Hepatocyte (in vitro differentiated cells): ENCODE data around the gene NUMB. TPM values are rescaled to one million over a fixed set of nuclear protein-coding genes. Genes with fewer than 3 reads are reported as not detected.

ENCODE experiments used
- DNase-seq: peaks from one replicate; pipeline ENCODE4 v3.0.0-alpha.2; 2016; ENCODE audit warnings: low spot score
- H2AFZ ChIP-seq: fragments of 200-600 bp; sonication (generic); 2 replicates; pipeline ENCODE4 v1.6.0; 2016; ENCODE audit warnings: antibody characterized with exemption, mild to moderate bottlenecking
- H3K27ac ChIP-seq: fragments of 200-600 bp; sonication (generic); 2 replicates; pipeline ENCODE4 v1.5.1; 2016; ENCODE audit warnings: mild to moderate bottlenecking
- H3K27me3 ChIP-seq: fragments of 200-600 bp; sonication (generic); 2 replicates; pipeline ENCODE4 v1.6.1; 2016
- H3K36me3 ChIP-seq: fragments of 200-600 bp; sonication (generic); replicated peaks from 2 replicates; pipeline ENCODE4 v1.5.1; 2016; ENCODE audit warnings: low read depth; ENCODE audit not compliant: insufficient read depth
- H3K4me1 ChIP-seq: fragments of 200-600 bp; sonication (generic); 2 replicates; pipeline ENCODE4 v1.5.1; 2016; ENCODE audit warnings: mild to moderate bottlenecking, moderate library complexity; ENCODE audit not compliant: insufficient read depth
- H3K4me2 ChIP-seq: fragments of 200-600 bp; sonication (generic); 2 replicates; pipeline ENCODE4 v1.6.0; 2016
- H3K4me3 ChIP-seq: fragments of 200-600 bp; sonication (generic); 2 replicates; pipeline ENCODE4 v1.5.1; 2016; ENCODE audit warnings: mild to moderate bottlenecking
- H3K79me2 ChIP-seq: fragments of 200-600 bp; sonication (generic); 2 replicates; pipeline ENCODE4 v1.6.0; 2017; ENCODE audit warnings: mild to moderate bottlenecking
- H3K9me2 ChIP-seq: fragments of 200-600 bp; sonication (generic); replicated peaks from 2 replicates; pipeline ENCODE4 v1.6.0; 2017; ENCODE audit warnings: mild to moderate bottlenecking; ENCODE audit not compliant: insufficient read depth
- H3K9me3 ChIP-seq: fragments of 200-600 bp; sonication (generic); 2 replicates; pipeline ENCODE4 v1.5.1; 2016; ENCODE audit warnings: low read depth, mild to moderate bottlenecking
- H4K20me1 ChIP-seq: fragments of 200-600 bp; sonication (generic); 2 replicates; pipeline ENCODE4 v1.6.0; 2016; ENCODE audit warnings: mild to moderate bottlenecking; ENCODE audit not compliant: insufficient read depth, poor library complexity, severe bottlenecking
- EZH2 ChIP-seq: fragments of 200-600 bp; sonication (generic); IDR thresholded peaks from 2 replicates; pipeline ENCODE4 v1.6.1; 2016; ENCODE audit warnings: antibody characterized with exemption, mild to moderate bottlenecking, borderline replicate concordance
- EZH2phosphoT487 ChIP-seq: fragments of 200-600 bp; sonication (generic); IDR thresholded peaks from one replicate; pipeline ENCODE4 v1.6.1; 2018; ENCODE audit warnings: antibody characterized with exemption, mild to moderate bottlenecking, low read depth, moderate library complexity; ENCODE audit not compliant: unreplicated experiment, severe bottlenecking
- WGBS: methylation state at CpG from one replicate; pipeline ENCODE4 v1.1.6; 2016; ENCODE audit warnings: low lambda C conversion rate; ENCODE audit errors: missing lambda C conversion rate; 5-methylcytosine and 5-hydroxymethylcytosine counted together
- polyA plus RNA-seq: library from polyadenylated mRNA; unstranded; fragments of >200 nt; fragmentation: Nextera tagmentation; extraction: Ambion mirVana; gene quantifications from 2 replicates; pipeline ENCODE4 v1.2.1, GENCODE V29; 2016
- small RNA-seq: library from RNA; depleted of rRNA; stranded (forward); fragments of <200 nt; gene quantifications from one replicate; pipeline ENCODE3, GENCODE V24; 2014
- total RNA-seq: library from RNA; depleted of rRNA; stranded (reverse); fragments of >200 nt; gene quantifications from 2 replicates; pipeline ENCODE4 v1.2.3, GENCODE V29; 2014
- TF ChIP-seq, protein P1 (sequence below): fragments of 200-600 bp; sonication (generic); IDR thresholded peaks from 2 replicates; pipeline ENCODE4 v1.5.1; 2016; ENCODE audit warnings: antibody characterized with exemption, mild to moderate bottlenecking; ENCODE audit not compliant: poor library complexity

NUMB gene
- total and polyA plus RNA-seq, 2 experiments from 2014 or later, result 35.3 to 45.8 TPM

- Histone ChIP-seq H3K4me3 (no peak overlapping the region), H3K27ac (no peak overlapping the region), H3K9me3 (no peaks in the 10 kb centered on the region), H3K36me3 (no peaks in the 10 kb centered on the region), H3K4me2 (no peak overlapping the region), H3K4me1 (peaks cover 33% of the 10 kb centered on the region), H4K20me1 (no peaks in the 10 kb centered on the region), H3K9me2 (no peaks in the 10 kb centered on the region), H3K79me2 (no peaks in the 10 kb centered on the region), H2AFZ (no peak overlapping the region), H3K27me3 (peaks cover 5% of the 10 kb centered on the region)
- DNase-seq, result no peak
- TF ChIP-seq, protein P1, sequence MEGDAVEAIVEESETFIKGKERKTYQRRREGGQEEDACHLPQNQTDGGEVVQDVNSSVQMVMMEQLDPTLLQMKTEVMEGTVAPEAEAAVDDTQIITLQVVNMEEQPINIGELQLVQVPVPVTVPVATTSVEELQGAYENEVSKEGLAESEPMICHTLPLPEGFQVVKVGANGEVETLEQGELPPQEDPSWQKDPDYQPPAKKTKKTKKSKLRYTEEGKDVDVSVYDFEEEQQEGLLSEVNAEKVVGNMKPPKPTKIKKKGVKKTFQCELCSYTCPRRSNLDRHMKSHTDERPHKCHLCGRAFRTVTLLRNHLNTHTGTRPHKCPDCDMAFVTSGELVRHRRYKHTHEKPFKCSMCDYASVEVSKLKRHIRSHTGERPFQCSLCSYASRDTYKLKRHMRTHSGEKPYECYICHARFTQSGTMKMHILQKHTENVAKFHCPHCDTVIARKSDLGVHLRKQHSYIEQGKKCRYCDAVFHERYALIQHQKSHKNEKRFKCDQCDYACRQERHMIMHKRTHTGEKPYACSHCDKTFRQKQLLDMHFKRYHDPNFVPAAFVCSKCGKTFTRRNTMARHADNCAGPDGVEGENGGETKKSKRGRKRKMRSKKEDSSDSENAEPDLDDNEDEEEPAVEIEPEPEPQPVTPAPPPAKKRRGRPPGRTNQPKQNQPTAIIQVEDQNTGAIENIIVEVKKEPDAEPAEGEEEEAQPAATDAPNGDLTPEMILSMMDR, result no peak
- no peak for TF ChIP-seq EZH2phosphoT487
- TF ChIP-seq EZH2, result no peak
- WGBS, result 94% methylated on average over 6 of the region's 6 CpGs
These were observed 228.3 kb downstream of the NUMB start for GRCh38 chr14:73230051-73230450.

GRCh38 chr14:73227812-73228781 is 230.2 kb downstream of the NUMB start:
- no peaks in the 10 kb centered on the region for H3K36me3 ChIP-seq
- TF ChIP-seq EZH2phosphoT487, result no peak
- TF ChIP-seq, protein P1, result no peak
- H4K20me1 ChIP-seq, result no peaks in the 10 kb centered on the region
- H3K4me3 ChIP-seq, result no peak overlapping the region
- peak; percentile 74 for DNase-seq
- no peaks in the 10 kb centered on the region for H3K79me2 ChIP-seq
- peak overlapping the region; percentile 41 for H3K4me2 ChIP-seq
- H3K9me2 ChIP-seq, result no peaks in the 10 kb centered on the region
- H3K9me3 ChIP-seq, result no peaks in the 10 kb centered on the region
- peaks cover 22% of the 10 kb centered on the region for H3K4me1 ChIP-seq
- no peaks in the 10 kb centered on the region for H3K27me3 ChIP-seq
- H2AFZ ChIP-seq, result no peak overlapping the region
- 46% methylated on average over 25 of the region's 25 CpGs for WGBS
- peak overlapping the region; percentile 63 for H3K27ac ChIP-seq

GRCh38 chr14:73225496-73225895 is 232.8 kb downstream of the NUMB start:
- no peaks in the 10 kb centered on the region for H3K9me2 ChIP-seq
- no peaks in the 10 kb centered on the region for H4K20me1 ChIP-seq
- H3K27me3 ChIP-seq, result no peaks in the 10 kb centered on the region
- H3K4me3 ChIP-seq, result no peak overlapping the region
- TF ChIP-seq EZH2 (no peak), EZH2phosphoT487 (no peak)
- DNase-seq, result no peak
- H3K9me3 ChIP-seq, result no peaks in the 10 kb centered on the region
- H3K4me2 ChIP-seq, result no peak overlapping the region
- H3K4me1 ChIP-seq, result peaks cover 20% of the 10 kb centered on the region
- H2AFZ ChIP-seq, result no peak overlapping the region
- H3K36me3 ChIP-seq, result no peaks in the 10 kb centered on the region
- no peak overlapping the region for H3K27ac ChIP-seq
- WGBS, result 96% methylated on average over 4 of the region's 4 CpGs
- H3K79me2 ChIP-seq, result no peaks in the 10 kb centered on the region

Small RNA genes lying within 50 kb of the gene (small RNA-seq; reads per million reads assigned to genes)
- gene RNU6-419P, result not detected

Other genes starting within 250 kb of the NUMB start
- 10.1 and 13.4 TPM in 2 replicates for gene PAPLN, start 221.0 kb downstream of the NUMB start, total RNA-seq
- 7.6 and 8.2 TPM in 2 replicates for gene PAPLN, start 221.0 kb downstream of the NUMB start, polyA plus RNA-seq
- 12.6 and 13.1 TPM in 2 replicates for gene RIOX1, start 32.4 kb upstream of the NUMB start, total RNA-seq
- 10.1 and 15.6 TPM in 2 replicates for gene RIOX1, start 32.4 kb upstream of the NUMB start, polyA plus RNA-seq
- gene ACOT1, start 78.6 kb upstream of the NUMB start, total RNA-seq, result 21.2 and 28.3 TPM in 2 replicates
- 10.7 and 13.0 TPM in 2 replicates for gene ACOT1, start 78.6 kb upstream of the NUMB start, polyA plus RNA-seq
- 0.17 and 0.44 TPM in 2 replicates for gene HEATR4, start 100.4 kb upstream of the NUMB start, total RNA-seq
- 0.69 and 1.1 TPM in 2 replicates for gene HEATR4, start 100.4 kb upstream of the NUMB start, polyA plus RNA-seq
- 58.8 and 70.2 TPM in 2 replicates for gene ACOT2, start 110.7 kb upstream of the NUMB start, total RNA-seq
- gene ACOT2, start 110.7 kb upstream of the NUMB start, polyA plus RNA-seq, result 43.6 and 44.2 TPM in 2 replicates
- gene ACOT4, start 133.3 kb upstream of the NUMB start, total RNA-seq, result 2.5 and 2.8 TPM in 2 replicates
- 2.1 and 2.4 TPM in 2 replicates for gene ACOT4, start 133.3 kb upstream of the NUMB start, polyA plus RNA-seq
- gene ACOT6, start 154.0 kb upstream of the NUMB start, total RNA-seq, result not detected in 2 replicates
- gene ACOT6, start 154.0 kb upstream of the NUMB start, polyA plus RNA-seq, result not detected in 2 replicates
- gene DNAL1, start 186.4 kb upstream of the NUMB start, total RNA-seq, result 5.4 and 6.9 TPM in 2 replicates
- gene DNAL1, start 186.4 kb upstream of the NUMB start, polyA plus RNA-seq, result 5.7 and 6.0 TPM in 2 replicates